ENCODE data around the gene SMG1. TPM values are rescaled to one million over a fixed set of nuclear protein-coding genes. Genes with fewer than 3 reads are reported as not detected.
"Not testable (repeated sequence)": the region's sequence is repeated elsewhere in the genome, so short reads cannot be mapped to it uniquely, and the experiment has no call there.

The SMG1 gene
- polyA plus RNA-seq, 2 donors, result 9.2 to 15.0 TPM

DNA sequence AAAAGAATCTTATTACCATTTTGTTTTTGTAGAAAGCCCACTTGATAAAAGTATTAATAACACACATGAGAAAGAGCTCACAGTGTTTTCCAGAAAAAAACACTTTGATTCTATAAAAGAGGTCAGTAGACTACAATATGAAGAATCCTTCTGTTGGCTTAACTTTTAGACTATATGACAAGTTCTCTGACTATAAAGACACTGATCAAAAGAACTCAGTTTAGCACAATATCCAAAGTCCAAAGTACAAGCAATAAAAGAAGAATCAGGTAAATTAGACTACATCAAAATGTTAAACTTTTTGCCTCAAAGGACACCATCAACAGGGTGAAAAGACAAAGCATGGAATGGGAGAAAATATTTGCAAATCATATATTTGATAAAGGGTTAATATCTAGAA, 11.2 kb upstream of the SMG1 start:
- no peaks in the 10 kb centered on the region for H3K27me3 ChIP-seq (ENCODE audit: control insufficient read depth in 1 of 2, insufficient read depth in 2 of 2, low read length in 2 of 2)
- no peak overlapping the region for H3K4me3 ChIP-seq (ENCODE audit: low read depth in 1 of 2, low read length in 2 of 2)
- H3K4me1 ChIP-seq (ENCODE audit: control insufficient read depth in 2 of 2, insufficient read depth in 2 of 2, low read length in 1 of 2), result no peaks in the 10 kb centered on the region
- H3K9me3 ChIP-seq (ENCODE audit: control insufficient read depth in 2 of 2, insufficient read depth in 1 of 2, low read depth in 1 of 2, low read length in 1 of 2), result no peaks in the 10 kb centered on the region
- H3K27ac ChIP-seq (ENCODE audit: low read depth in 2 of 2, low read length in 1 of 2), result no peak overlapping the region
- H3K36me3 ChIP-seq (ENCODE audit: control insufficient read depth in 2 of 2, insufficient read depth in 2 of 2, low read length in 1 of 2), result no peaks in the 10 kb centered on the region

GRCh38 chr16:18936727-18937340, 10.6 kb upstream of the SMG1 start:
- Histone ChIP-seq H3K36me3 (ENCODE audit: control insufficient read depth in 2 of 2, insufficient read depth in 2 of 2, low read length in 1 of 2) (no peaks in the 10 kb centered on the region), H3K27me3 (ENCODE audit: control insufficient read depth in 1 of 2, insufficient read depth in 2 of 2, low read length in 2 of 2) (no peaks in the 10 kb centered on the region), H3K4me3 (ENCODE audit: low read depth in 1 of 2, low read length in 2 of 2) (no peak overlapping the region), H3K27ac (ENCODE audit: low read depth in 2 of 2, low read length in 1 of 2) (no peak overlapping the region), H3K4me1 (ENCODE audit: control insufficient read depth in 2 of 2, insufficient read depth in 2 of 2, low read length in 1 of 2) (no peaks in the 10 kb centered on the region), H3K9me3 (ENCODE audit: control insufficient read depth in 2 of 2, insufficient read depth in 1 of 2, low read depth in 1 of 2, low read length in 1 of 2) (no peaks in the 10 kb centered on the region)
- WGBS, 2 donors, result 81 to 86% methylated on average over 7 of the region's 7 CpGs

DNA sequence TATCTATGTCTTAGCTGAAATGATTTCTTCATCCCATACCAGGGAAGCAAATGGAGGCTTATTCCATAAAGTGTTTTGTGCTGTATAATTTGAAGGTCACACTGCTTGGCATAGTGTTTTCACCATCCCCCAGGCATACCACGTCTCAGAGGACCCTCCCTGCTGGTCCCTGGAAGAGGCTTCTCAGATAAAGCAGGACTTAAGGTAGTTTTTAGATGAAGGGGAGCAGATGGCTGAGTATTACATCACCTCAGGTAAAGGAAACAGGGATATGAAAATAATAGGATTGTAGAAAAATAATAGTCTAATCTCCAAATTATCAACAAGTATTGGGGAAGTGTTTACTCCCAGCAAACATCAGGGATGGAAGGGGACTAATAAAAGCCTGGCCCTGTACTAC, 7.3 kb upstream of the SMG1 start:
- WGBS, 2 donors, result 17 to 27% methylated on average over 1 of the region's 1 CpG
- Histone ChIP-seq H3K27ac (ENCODE audit: low read depth in 2 of 2, low read length in 1 of 2) (no peak overlapping the region), H3K27me3 (ENCODE audit: control insufficient read depth in 1 of 2, insufficient read depth in 2 of 2, low read length in 2 of 2) (no peaks in the 10 kb centered on the region), H3K4me3 (ENCODE audit: low read depth in 1 of 2, low read length in 2 of 2) (no peak overlapping the region), H3K4me1 (ENCODE audit: control insufficient read depth in 2 of 2, insufficient read depth in 2 of 2, low read length in 1 of 2) (no peaks in the 10 kb centered on the region), H3K36me3 (ENCODE audit: control insufficient read depth in 2 of 2, insufficient read depth in 2 of 2, low read length in 1 of 2) (no peaks in the 10 kb centered on the region), H3K9me3 (ENCODE audit: control insufficient read depth in 2 of 2, insufficient read depth in 1 of 2, low read depth in 1 of 2, low read length in 1 of 2) (no peaks in the 10 kb centered on the region)

- WGBS, 2 donors, result 50 to 61% methylated on average over 5 of the region's 5 CpGs
- no peak overlapping the region for H3K27ac ChIP-seq (ENCODE audit: low read depth in 2 of 2, low read length in 1 of 2)
- no peak overlapping the region for H3K4me3 ChIP-seq (ENCODE audit: low read depth in 1 of 2, low read length in 2 of 2)
- no peaks in the 10 kb centered on the region for H3K27me3 ChIP-seq (ENCODE audit: control insufficient read depth in 1 of 2, insufficient read depth in 2 of 2, low read length in 2 of 2)
- H3K36me3 ChIP-seq (ENCODE audit: control insufficient read depth in 2 of 2, insufficient read depth in 2 of 2, low read length in 1 of 2), result no peaks in the 10 kb centered on the region
- H3K4me1 ChIP-seq (ENCODE audit: control insufficient read depth in 2 of 2, insufficient read depth in 2 of 2, low read length in 1 of 2), result no peaks in the 10 kb centered on the region
- no peaks in the 10 kb centered on the region for H3K9me3 ChIP-seq (ENCODE audit: control insufficient read depth in 2 of 2, insufficient read depth in 1 of 2, low read depth in 1 of 2, low read length in 1 of 2)
Observed at GRCh38 chr16:18932243-18932987, 6.2 kb upstream of the SMG1 start.

- no peaks in the 10 kb centered on the region for H3K36me3 ChIP-seq (ENCODE audit: control insufficient read depth in 2 of 2, insufficient read depth in 2 of 2, low read length in 1 of 2)
- no peaks in the 10 kb centered on the region for H3K27me3 ChIP-seq (ENCODE audit: control insufficient read depth in 1 of 2, insufficient read depth in 2 of 2, low read length in 2 of 2)
- WGBS, 2 donors, result 57 to 66% methylated on average over 5 of the region's 5 CpGs
- no peaks in the 10 kb centered on the region for H3K9me3 ChIP-seq (ENCODE audit: control insufficient read depth in 2 of 2, insufficient read depth in 1 of 2, low read depth in 1 of 2, low read length in 1 of 2)
- H3K4me1 ChIP-seq (ENCODE audit: control insufficient read depth in 2 of 2, insufficient read depth in 2 of 2, low read length in 1 of 2), result no peaks in the 10 kb centered on the region
- no peak overlapping the region for H3K4me3 ChIP-seq (ENCODE audit: low read depth in 1 of 2, low read length in 2 of 2)
- H3K27ac ChIP-seq (ENCODE audit: low read depth in 2 of 2, low read length in 1 of 2), result no peak overlapping the region
Observed at GRCh38 chr16:18931756-18932155, 5.5 kb upstream of the SMG1 start.

- WGBS, 2 donors, result 76 to 78% methylated on average over 4 of the region's 4 CpGs
Observed at GRCh38 chr16:18930095-18930494, 3.9 kb upstream of the SMG1 start.

GRCh38 chr16:18928073-18928472, 1.9 kb upstream of the SMG1 start:
- H3K27me3 ChIP-seq (ENCODE audit: control insufficient read depth in 1 of 2, insufficient read depth in 2 of 2, low read length in 2 of 2); H3K36me3 ChIP-seq (ENCODE audit: control insufficient read depth in 2 of 2, insufficient read depth in 2 of 2, low read length in 1 of 2); H3K27ac ChIP-seq (ENCODE audit: low read depth in 2 of 2, low read length in 1 of 2); H3K4me3 ChIP-seq (ENCODE audit: low read depth in 1 of 2, low read length in 2 of 2); H3K4me1 ChIP-seq (ENCODE audit: control insufficient read depth in 2 of 2, insufficient read depth in 2 of 2, low read length in 1 of 2); H3K9me3 ChIP-seq (ENCODE audit: control insufficient read depth in 2 of 2, insufficient read depth in 1 of 2, low read depth in 1 of 2, low read length in 1 of 2): not testable (repeated sequence)
- WGBS, 2 donors, result 76 to 81% methylated on average over 7 of the region's 7 CpGs

More at GRCh38 chr16:18930095-18930494, 3.9 kb upstream of the SMG1 start:
- not testable (repeated sequence) for H3K27me3 ChIP-seq (ENCODE audit: control insufficient read depth in 1 of 2, insufficient read depth in 2 of 2, low read length in 2 of 2); H3K9me3 ChIP-seq (ENCODE audit: control insufficient read depth in 2 of 2, insufficient read depth in 1 of 2, low read depth in 1 of 2, low read length in 1 of 2); H3K4me1 ChIP-seq (ENCODE audit: control insufficient read depth in 2 of 2, insufficient read depth in 2 of 2, low read length in 1 of 2); H3K27ac ChIP-seq (ENCODE audit: low read depth in 2 of 2, low read length in 1 of 2); H3K36me3 ChIP-seq (ENCODE audit: control insufficient read depth in 2 of 2, insufficient read depth in 2 of 2, low read length in 1 of 2); H3K4me3 ChIP-seq (ENCODE audit: low read depth in 1 of 2, low read length in 2 of 2)

DNA sequence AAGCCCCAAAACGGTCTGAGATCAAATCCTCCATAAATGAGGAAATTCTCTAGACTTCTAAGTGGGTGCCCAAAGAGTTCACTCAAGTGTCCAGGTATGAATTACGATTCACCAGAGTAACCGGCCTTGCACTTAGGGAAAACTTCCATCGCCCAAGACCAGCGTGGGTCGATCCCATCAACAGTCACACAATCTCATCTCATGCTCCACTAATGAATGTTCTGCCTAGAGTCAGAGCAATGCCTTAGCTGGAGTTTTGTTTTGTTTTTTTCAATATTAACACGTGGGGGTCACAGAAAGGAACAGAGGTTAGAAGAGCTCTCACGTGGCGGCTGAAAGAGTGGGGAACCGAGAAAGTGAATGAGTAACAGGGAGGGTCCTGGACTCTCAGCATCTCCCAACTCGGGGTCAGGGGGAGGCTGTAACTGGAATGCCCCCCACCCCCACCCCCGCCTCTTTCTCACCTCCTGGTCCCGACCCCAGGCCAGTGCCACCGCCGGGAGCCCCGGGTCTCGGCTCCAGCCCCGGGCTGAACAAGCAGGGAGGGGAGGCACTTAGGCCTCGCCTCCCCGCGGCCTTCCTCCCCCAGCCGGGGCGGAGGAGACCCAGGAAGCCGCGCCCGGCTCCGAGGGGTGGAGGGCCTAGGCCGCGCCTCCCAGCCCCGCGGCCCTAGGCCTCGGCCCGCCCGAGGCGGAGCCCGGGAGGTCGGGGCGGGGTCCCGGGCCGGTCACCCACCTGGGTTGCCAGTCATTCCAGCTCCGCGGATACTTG, 808 bp downstream of the SMG1 start:
- 0% methylated on average over 16 to 42 of the region's 42 CpGs for WGBS, 2 donors
- not testable (repeated sequence) for H3K27me3 ChIP-seq (ENCODE audit: control insufficient read depth in 1 of 2, insufficient read depth in 2 of 2, low read length in 2 of 2); H3K4me1 ChIP-seq (ENCODE audit: control insufficient read depth in 2 of 2, insufficient read depth in 2 of 2, low read length in 1 of 2)

DNA sequence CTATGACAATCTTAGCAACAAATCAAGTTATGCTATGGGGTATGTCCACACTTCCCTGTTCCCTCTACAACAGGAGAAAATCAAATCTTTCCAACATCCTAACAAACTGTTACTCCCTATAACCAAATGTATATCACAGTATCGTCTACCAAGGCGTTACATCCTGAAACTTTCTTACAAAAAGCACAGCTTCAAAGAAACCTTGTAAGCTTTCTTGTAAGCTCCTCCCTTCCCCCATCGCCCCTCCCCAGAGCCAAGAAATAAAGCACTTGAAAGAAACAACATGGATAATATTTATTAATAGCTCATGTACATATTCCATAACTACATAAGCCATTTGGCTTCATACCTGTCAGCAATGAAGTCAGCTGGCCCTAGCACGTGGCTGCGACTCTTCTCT, 2.3 kb downstream of the SMG1 start:
- not testable (repeated sequence) for H3K36me3 ChIP-seq (ENCODE audit: control insufficient read depth in 2 of 2, insufficient read depth in 2 of 2, low read length in 1 of 2); H3K27ac ChIP-seq (ENCODE audit: low read depth in 2 of 2, low read length in 1 of 2); H3K27me3 ChIP-seq (ENCODE audit: control insufficient read depth in 1 of 2, insufficient read depth in 2 of 2, low read length in 2 of 2); H3K4me3 ChIP-seq (ENCODE audit: low read depth in 1 of 2, low read length in 2 of 2); H3K9me3 ChIP-seq (ENCODE audit: control insufficient read depth in 2 of 2, insufficient read depth in 1 of 2, low read depth in 1 of 2, low read length in 1 of 2); H3K4me1 ChIP-seq (ENCODE audit: control insufficient read depth in 2 of 2, insufficient read depth in 2 of 2, low read length in 1 of 2)
- 12 to 14% methylated on average over 5 of the region's 5 CpGs for WGBS, 2 donors

More for the DNA sequence above, 808 bp downstream of the SMG1 start:
- not testable (repeated sequence) for H3K9me3 ChIP-seq (ENCODE audit: control insufficient read depth in 2 of 2, insufficient read depth in 1 of 2, low read depth in 1 of 2, low read length in 1 of 2); H3K36me3 ChIP-seq (ENCODE audit: control insufficient read depth in 2 of 2, insufficient read depth in 2 of 2, low read length in 1 of 2)
- Histone ChIP-seq H3K27ac (ENCODE audit: low read depth in 2 of 2, low read length in 1 of 2) (peak overlapping the region; percentile 98 to 99), H3K4me3 (ENCODE audit: low read depth in 1 of 2, low read length in 2 of 2) (peak overlapping the region; percentile 70 to 82)
